Measurements from ENCODE around the gene KCNT2.
"Not testable (repeated sequence)": the region's sequence is repeated elsewhere in the genome, so short reads cannot be mapped to it uniquely, and the experiment has no call there.

Gene KCNT2

GRCh38 chr1:196510451-196510850 is 97.8 kb downstream of the KCNT2 start:
- DNase-seq: no peak

- not testable (repeated sequence) for DNase-seq
Measured at GRCh38 chr1:196504224-196504623, 104.0 kb downstream of the KCNT2 start.

GRCh38 chr1:196502437-196502836 is 105.8 kb downstream of the KCNT2 start:
- DNase-seq: no peak

- no peak for DNase-seq
Measured at GRCh38 chr1:196501760-196502428, 106.3 kb downstream of the KCNT2 start.

- DNase-seq: no peak
Measured at GRCh38 chr1:196497817-196498216, 110.4 kb downstream of the KCNT2 start.

- no peak for DNase-seq
Measured at GRCh38 chr1:196494766-196495165, 113.5 kb downstream of the KCNT2 start.

GRCh38 chr1:196493881-196494280 is 114.4 kb downstream of the KCNT2 start:
- DNase-seq: no peak

GRCh38 chr1:196488579-196488978 is 119.7 kb downstream of the KCNT2 start:
- no peak for DNase-seq

- no peak for DNase-seq
Measured at GRCh38 chr1:196486346-196486745, 121.9 kb downstream of the KCNT2 start.

GRCh38 chr1:196481616-196482015 is 126.6 kb downstream of the KCNT2 start:
- DNase-seq: no peak

GRCh38 chr1:196477262-196477661 is 131.0 kb downstream of the KCNT2 start:
- DNase-seq: no peak

- DNase-seq: no peak
Measured at GRCh38 chr1:196467230-196467925, 140.9 kb downstream of the KCNT2 start.

GRCh38 chr1:196466654-196467053 is 141.6 kb downstream of the KCNT2 start:
- DNase-seq: no peak

GRCh38 chr1:196466166-196466565 is 142.1 kb downstream of the KCNT2 start:
- no peak for DNase-seq

- DNase-seq: no peak
Measured at GRCh38 chr1:196464480-196464941, 143.7 kb downstream of the KCNT2 start.

- no peak for DNase-seq
Measured at GRCh38 chr1:196462086-196462485, 146.2 kb downstream of the KCNT2 start.

GRCh38 chr1:196461521-196461920 is 146.7 kb downstream of the KCNT2 start:
- no peak for DNase-seq

GRCh38 chr1:196459383-196459782 is 148.9 kb downstream of the KCNT2 start:
- no peak for DNase-seq

GRCh38 chr1:196454792-196455191 is 153.4 kb downstream of the KCNT2 start:
- no peak for DNase-seq

- DNase-seq: no peak
Measured at GRCh38 chr1:196451103-196451502, 157.1 kb downstream of the KCNT2 start.

GRCh38 chr1:196450143-196451095 is 157.8 kb downstream of the KCNT2 start:
- DNase-seq: no peak

GRCh38 chr1:196449460-196449859 is 158.8 kb downstream of the KCNT2 start:
- no peak for DNase-seq

- no peak for DNase-seq
Measured at GRCh38 chr1:196445775-196446174, 162.5 kb downstream of the KCNT2 start.

Measured in activated naive CD4-positive, alpha-beta T cell treated with Interleukin-2 at 50 U/mL for 16 hours (primary cell).